Measurements from ENCODE around the gene LRFN4. TPM values are rescaled to one million over a fixed set of nuclear protein-coding genes. Genes with fewer than 3 reads are reported as not detected.

The LRFN4 gene
- total and polyA plus RNA-seq, 2 of the 8 experiments (the other 6 are each of a cell fraction or from before 2014, with no cell fraction given), result 49.8 to 64.3 TPM

DNA sequence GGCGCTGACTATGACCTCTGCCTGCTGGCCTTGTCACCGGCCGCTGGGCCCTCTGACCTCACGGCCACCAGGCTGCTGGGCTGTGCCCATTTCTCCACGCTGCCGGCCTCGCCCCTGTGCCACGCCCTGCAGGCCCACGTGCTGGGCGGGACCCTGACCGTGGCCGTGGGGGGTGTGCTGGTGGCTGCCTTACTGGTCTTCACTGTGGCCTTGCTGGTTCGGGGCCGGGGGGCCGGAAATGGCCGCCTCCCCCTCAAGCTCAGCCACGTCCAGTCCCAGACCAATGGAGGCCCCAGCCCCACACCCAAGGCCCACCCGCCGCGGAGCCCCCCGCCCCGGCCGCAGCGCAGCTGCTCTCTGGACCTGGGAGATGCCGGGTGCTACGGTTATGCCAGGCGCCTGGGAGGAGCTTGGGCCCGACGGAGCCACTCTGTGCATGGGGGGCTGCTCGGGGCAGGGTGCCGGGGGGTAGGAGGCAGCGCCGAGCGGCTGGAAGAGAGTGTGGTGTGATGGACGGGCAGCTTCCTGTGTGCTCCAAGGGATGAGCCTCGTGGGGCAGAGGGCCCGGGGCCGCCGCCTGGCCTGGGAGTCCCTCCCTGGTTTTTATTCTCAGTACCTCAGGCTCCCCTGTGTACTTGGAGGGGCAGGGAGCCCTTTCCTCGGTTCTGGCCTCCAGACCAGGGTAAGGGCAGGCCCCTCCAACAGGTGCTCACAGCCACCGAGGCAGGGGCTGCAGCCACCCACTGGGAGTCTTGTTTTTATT lies 3.0 kb downstream of the LRFN4 start (continued):
- TF ChIP-seq SP2 (IDR thresholded peaks at IDR 0.05; ENCODE audit: low read length), result no peak
- no peak for TF ChIP-seq EGR1 (IDR thresholded peaks at IDR 0.05; ENCODE audit: borderline replicate concordance, low read depth, low read length)
- no peak for TF ChIP-seq CBX8 (IDR thresholded peaks at IDR 0.05; ENCODE audit: borderline replicate concordance, low read depth, low read length)
- TF ChIP-seq SRF (IDR thresholded peaks at IDR 0.05; ENCODE audit: low read depth, low read length), result no peak
- TF ChIP-seq EZH2 (IDR thresholded peaks at IDR 0.05; ENCODE audit: low read depth, low read length, severe bottlenecking), result no peak
- TF ChIP-seq NRF1 (IDR thresholded peaks at IDR 0.05; ENCODE audit: low read depth, low read length), result no peak
- no peak for TF ChIP-seq CEBPB (IDR thresholded peaks at IDR 0.05; ENCODE audit: low read depth, low read length)
- no peak for TF ChIP-seq JUN (IDR thresholded peaks at IDR 0.05; ENCODE audit: low read depth, low read length)

Data from H1 (cell line).